Hypothalamus (tissue), 51 donors: ENCODE data around the gene NYAP2.

Source experiments
- DNase-seq, 51 donors: peaks; one replicate each; lab custom pipeline; 2025; lab: John Stamatoyannopoulos, UW

The NYAP2 gene

DNA sequence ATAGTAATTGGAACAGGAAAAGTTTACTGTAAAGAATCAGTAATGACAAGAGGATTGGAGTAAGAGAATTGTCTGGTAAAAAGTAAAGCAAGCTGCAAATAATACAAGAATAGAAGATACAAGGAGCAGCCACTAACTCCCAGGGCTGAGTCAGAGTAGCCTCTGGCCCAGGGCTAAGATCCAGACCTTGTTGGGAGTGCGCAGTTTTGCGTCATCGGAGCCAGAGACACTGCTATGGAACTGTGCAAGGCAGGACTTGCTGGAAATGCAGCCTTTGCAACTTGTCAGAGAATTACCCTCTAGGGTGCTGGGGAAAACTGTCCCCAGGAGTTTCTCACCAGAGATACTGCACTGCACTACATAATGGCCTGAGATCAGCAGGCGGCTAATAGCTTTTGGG lies 135.2 kb downstream of the NYAP2 start:
- DNase-seq = no peak

DNA sequence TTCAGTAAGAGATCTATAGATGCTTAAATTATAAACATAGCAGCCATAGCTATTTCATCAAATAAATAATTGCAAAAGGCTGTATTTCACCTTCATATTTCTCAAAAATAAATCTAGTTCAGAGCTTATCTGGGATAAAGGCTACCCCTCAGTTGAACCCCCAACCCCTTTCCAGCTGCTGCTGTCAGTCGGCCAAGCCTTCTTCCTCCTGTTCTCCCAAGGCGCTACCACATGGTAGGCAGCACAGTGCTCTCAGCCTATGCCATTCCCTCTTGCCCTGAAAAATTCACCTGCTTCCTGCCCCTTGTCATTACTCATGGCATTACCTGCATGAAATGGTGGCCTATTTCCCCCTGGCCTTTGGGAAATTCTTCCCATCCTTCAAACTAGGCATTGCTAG lies 136.5 kb downstream of the NYAP2 start:
- DNase-seq = no peak

DNA sequence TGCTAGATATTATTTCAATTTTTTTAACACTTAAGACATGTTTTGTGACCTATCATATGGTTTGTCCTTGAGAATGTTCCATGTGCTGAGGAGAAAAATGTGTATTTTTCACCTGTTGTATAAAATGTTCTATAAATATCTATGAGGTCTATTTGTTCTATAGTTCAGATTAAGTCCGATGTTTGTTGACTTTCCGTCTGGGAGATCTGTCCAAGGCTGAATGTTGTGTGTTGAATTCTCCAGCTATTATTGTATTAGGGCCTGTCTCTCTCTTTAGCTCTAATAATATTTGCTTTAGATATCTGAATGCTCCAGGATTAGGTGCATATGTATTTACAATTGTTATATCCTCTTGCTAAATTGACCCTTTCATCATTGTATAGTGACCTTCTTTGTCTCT lies 144.1 kb downstream of the NYAP2 start:
- DNase-seq = no peak

GRCh38 chr2:225556461-225556860 lies 157.0 kb downstream of the NYAP2 start:
- DNase-seq = no peak

DNA sequence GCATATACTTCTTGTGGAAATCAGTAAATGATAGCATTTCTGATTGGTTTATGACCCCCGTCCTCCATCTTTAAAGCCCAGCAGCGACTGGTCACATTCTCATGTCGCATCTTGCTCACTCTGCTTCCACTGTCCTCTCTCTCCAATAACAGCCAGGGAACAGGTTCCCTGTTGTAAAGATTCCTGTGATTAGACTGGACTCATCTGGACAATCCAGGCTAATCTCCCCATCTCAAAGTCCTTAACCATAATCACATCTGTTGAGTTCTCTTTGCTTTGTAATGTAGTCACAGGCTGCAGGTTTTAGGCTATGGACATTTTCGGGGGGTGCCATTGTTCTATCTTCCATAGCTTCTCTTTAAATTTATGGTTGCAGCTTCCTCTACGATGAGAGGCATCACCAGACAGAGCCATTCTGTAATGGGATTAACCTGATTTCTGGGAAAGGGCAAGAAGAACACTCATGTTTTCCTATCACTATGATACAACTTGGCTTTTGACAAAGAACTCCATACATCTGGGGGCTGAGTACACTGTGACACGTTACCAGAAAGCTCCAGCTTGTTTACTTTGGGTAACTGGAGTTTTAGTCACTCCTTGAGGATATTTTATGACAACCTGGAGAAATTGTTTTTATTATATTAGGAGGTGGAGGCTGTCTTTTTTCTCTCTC lies 159.0 kb downstream of the NYAP2 start:
- DNase-seq = no peak

DNA sequence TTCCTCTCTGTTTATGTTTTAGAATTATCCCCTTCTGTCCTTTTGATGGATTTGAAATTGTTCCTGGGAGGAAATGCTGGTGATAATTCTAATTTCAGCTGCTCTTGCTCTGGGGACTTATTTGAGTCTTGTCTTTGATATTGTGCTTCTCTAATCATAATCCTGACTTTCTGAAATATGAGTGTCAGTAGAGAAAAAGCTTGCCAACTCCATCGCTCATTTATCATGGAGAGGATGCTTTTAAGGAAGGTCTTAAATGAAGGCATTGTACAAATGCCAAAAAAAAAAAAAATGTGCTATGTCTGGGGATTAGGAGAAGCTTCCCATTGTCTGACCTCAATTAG lies 159.5 kb downstream of the NYAP2 start:
- DNase-seq = no peak

DNA sequence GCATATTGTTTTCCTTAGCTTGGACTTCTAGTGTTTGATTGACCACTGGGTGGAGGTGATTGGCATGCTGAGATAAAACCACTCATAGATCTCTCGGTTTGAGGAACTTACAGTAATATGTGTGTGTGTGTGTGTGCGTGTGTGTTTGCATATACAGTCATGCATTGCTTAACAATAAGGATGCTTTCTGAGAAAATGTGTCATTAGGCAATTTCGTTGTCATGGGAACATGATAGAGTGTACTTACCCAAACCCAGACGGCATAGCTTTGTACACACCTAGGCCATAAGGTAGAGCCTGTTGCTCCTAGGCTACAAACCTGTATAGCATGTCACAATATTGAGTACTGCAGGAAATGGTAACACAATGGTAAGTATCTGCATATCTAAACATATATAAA lies 167.3 kb downstream of the NYAP2 start:
- DNase-seq = no peak

DNA sequence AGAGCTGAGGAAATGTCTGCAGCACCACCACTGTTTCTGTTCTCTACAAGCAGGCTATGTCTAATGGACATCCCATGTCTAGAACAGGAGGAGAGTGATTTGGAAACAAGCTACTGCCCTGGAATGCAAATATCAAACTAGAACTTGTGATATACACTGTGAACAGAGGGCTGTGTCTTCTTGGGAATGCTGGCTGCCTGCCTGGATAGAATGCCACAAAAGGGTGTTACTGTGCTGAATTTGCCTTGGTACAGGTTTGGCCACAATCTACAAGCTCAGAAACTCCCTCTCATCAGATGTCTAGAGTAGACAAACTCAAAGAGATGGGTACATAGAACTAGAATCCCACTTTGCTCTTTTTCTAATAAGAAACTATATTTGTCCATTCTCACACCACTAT lies 170.5 kb downstream of the NYAP2 start:
- no peak for DNase-seq

DNA sequence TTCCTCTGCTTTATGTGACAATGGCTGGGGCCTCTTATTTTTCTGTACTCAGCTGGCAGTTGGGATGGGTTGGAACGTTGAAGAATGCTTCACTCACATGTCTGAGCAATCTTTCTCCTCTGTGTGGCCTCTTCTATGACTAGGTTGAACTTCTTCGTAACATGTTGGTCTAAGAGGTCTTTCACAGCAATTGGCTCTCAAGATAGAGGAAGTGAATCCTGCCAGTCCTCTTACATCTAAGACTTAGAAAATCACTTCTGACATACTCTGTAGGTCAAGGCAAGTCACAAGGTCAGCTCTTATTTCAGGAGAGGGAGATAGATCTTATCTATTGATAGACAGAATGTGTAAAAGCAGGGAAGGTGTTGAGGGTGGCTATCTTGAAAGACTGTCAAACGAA lies 174.1 kb downstream of the NYAP2 start:
- DNase-seq = no peak

- DNase-seq = no peak
Observed at GRCh38 chr2:225574582-225575138, 175.2 kb downstream of the NYAP2 start.

GRCh38 chr2:225581135-225581534 lies 181.6 kb downstream of the NYAP2 start:
- DNase-seq = no peak

DNA sequence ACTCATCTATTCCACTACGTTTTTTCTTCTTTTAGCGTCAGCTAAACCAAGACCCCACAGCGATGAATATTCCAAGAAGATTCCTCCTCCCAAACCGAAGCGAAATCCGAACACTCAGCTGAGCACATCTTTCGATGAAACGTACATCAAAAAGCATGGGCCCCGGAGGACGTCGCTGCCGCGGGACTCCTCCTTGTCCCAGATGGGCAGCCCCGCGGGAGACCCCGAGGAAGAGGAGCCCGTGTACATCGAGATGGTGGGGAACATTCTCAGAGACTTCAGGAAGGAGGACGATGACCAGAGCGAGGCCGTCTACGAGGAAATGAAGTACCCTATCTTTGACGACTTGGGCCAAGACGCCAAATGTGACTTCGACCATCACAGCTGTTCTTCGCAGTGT lies 182.4 kb downstream of the NYAP2 start:
- DNase-seq = no peak

DNA sequence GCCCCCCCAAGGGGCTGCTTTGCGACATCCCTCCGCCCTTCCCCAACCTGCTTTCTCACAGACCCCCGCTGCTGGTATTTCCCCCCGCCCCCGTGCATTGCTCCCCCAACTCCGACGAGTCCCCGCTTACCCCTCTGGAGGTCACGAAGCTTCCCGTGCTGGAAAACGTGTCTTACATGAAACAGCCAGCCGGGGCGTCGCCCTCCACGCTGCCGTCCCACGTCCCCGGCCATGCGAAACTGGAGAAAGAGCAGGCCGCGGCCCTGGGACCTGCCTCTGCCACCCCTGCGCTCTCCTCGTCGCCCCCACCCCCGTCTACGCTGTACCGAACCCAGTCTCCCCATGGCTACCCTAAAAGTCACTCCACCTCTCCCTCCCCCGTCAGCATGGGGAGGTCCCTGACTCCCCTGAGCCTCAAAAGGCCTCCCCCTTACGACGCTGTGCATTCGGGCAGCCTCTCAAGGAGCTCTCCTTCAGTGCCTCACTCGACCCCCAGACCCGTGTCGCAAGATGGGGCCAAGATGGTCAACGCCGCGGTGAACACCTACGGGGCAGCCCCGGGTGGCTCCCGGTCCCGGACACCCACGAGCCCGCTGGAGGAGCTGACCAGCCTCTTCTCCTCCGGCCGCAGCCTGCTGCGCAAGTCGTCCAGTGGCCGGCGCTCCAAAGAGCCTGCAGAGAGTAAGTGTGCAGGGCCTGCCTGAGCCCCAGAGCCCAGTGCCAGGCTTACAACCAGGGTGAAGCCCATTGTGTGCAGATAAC lies 183.0 kb downstream of the NYAP2 start:
- no peak for DNase-seq

DNA sequence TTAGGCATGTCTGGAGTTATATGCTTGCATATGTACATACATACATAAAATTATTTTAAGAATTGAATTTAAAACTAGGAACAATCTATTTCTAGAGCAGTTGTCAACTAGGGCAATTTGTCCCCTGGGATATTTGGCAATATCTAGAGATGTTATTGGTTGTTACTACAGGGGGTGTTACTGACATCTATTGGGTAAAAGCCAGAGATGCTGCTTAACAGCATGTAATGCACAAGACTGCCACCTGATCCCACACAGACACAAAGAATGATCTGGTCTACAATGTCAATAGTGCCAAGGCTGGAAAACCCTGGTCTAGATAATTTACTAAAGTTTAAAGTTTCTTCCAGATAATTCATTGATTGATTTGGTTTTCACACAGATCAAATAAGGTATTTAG lies 185.3 kb downstream of the NYAP2 start:
- no peak for DNase-seq

DNA sequence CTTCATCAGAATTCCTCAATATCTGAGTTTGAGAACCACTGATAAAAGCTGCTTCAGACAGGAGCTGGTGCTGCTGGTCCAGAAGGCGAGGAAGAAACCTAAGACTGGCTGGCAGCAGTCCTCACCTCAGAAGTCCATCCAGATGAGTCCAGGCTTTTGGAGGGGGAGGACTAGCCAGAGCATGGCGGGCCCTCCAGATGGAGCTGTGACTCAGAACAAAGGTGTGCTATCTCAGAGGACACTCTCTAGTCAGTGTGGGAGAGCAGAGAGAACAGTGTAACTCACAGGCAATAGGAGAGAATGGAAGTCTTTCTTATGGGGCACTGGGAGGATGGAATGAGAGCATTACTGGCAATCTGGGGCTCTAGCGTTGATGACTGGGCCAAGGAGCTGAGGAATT lies 191.4 kb downstream of the NYAP2 start:
- DNase-seq = no peak

DNA sequence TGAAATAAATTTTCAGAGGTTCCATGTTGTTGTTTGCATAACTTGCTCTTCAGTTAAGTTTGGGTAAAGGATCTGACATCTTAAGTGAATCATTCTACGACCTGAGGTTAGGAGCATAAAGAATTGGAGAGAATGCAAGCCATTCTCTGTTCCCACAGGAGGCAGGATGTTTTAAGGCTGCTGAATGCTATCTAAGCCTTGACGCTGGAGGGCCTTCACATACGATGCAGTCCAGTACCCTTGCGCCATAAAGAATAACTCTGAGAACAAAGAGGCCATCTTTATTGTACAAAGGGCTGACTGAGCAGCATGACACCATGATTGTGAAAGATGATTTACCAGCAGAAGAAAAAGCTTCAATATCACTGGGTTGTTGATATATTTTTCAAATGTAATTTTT lies 198.4 kb downstream of the NYAP2 start:
- no peak for DNase-seq

DNA sequence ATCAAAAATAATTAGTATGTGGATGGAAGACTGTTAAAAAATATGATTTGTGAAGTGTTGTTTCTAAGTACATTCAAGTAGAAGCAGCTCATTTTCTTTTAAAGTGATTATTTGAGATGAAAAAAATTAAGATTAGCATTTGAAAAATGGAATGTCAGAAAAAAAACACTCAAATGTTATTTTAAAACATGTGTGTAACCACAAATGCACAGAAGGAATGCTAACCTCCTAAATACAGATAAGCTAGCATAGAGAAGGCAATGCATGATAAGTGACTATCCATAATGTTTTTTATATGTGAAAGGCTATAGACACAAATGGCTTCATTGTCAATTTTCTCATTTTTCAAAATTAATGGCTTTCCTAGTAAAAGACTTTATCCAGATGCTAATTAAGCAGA lies 198.9 kb downstream of the NYAP2 start:
- no peak for DNase-seq

DNA sequence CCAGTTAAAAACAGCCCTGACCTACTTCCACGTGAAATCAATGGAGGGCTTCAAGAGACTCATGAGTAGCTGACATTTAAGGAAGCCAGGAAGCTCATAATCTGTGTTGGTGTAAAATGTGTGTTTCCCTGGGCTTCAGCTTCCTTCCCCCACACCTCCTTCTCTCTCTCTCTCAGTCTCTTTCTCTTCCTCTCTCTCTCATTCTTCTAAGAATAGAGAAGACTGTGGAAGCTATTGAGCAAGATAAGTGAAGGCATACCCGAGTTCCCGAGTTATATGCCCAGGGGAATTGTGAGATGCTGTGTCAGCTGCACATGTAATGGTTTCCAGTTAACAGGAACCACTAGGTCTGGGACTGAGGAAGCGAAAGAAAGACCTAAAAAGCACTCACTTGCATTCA lies 199.4 kb downstream of the NYAP2 start:
- no peak for DNase-seq

DNA sequence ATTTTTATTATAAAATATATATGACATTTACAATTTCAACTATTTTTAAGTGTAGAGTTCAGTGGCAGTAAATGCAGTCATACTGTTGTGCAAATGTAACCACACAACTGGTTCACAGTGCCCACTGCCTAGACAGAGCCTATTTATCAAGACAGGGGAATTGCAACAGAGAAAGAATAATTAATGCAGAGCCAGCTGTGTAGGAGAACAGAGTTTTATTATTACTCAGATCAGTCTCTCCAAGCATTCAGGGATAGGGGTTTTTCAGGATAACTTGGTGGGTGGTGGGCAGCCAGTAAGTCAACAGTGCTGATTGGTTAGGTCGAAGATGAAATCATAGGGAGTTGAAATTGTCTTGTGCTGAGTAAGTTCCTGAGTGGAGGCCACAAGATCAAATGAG lies 200.3 kb downstream of the NYAP2 start:
- no peak for DNase-seq

- no peak for DNase-seq
Observed at GRCh38 chr2:225600444-225600843, 200.9 kb downstream of the NYAP2 start.

DNA sequence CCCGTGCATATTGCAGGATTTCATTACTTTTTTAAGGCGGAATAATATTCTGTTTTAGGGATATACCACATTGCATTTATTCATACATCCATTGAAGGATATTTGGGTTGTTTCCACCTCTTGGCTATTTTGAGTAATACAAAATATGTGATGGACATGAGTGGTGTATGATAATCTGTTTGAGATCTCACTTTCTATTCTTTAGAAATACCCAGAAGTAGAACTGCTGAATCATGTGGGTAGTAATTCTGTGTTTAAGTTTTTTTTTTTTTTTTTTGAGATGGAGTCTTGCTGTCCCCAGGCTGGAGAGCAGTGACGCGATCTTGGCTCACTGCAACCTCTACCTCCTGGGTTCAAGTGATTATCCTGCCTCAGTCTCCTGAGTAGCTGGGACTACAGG lies 201.4 kb downstream of the NYAP2 start:
- DNase-seq = no peak

DNA sequence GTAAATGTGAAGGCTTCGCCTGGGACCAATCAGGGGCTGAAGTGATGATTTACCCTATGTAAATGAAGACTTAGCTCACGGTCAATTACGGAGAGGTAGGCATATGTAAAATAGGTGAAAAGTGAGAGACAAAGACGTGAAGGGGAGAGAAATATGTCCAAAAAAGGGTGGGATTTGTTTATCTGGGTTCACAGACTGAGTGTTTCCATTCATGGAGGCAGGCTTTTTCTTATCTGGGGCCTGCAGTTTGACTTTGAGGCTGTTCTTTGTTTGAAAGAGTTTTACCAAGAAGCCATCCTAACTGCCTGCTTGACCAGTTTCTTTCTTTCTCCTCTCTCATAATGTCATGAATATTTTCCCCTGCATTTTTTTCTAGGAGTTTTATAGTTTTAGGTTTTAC lies 202.7 kb downstream of the NYAP2 start:
- DNase-seq = no peak
